HepG2 (cell line): ENCODE results near the gene CDKN1A. TPM values are rescaled to one million over a fixed set of nuclear protein-coding genes. Genes with fewer than 3 reads are reported as not detected.

Experiments used
- BCLAF1 ChIP-seq: fragments of 450-650 bp; IDR thresholded peaks from 2 replicates; pipeline ENCODE4 v1.6.1; 2017; ENCODE audit warnings: mild to moderate bottlenecking
- BRF2 ChIP-seq: sonication (generic); formaldehyde crosslinking; IDR thresholded peaks from 2 replicates; pipeline ENCODE4 v1.8.1; 2022; ENCODE audit warnings: mild to moderate bottlenecking, missing genetic modification reagents
- CEBPB ChIP-seq: IDR thresholded peaks from 2 replicates; pipeline ENCODE4 v1.6.1; 2011; ENCODE audit warnings: low read depth, low read length, improper control_type of control experiment, borderline replicate concordance
- HDAC6 ChIP-seq: fragments of 200-600 bp; sonication (generic); IDR thresholded peaks from 2 replicates; pipeline ENCODE4 v1.7.0; 2017; ENCODE audit warnings: mild to moderate bottlenecking, antibody characterized with exemption, low read length, low read depth
- HNF1B ChIP-seq: sonication (generic); formaldehyde crosslinking; IDR thresholded peaks from 2 replicates; pipeline ENCODE4 v1.5.1; 2020; ENCODE audit warnings: mild to moderate bottlenecking, moderate library complexity, missing genetic modification reagents
- KDM2A ChIP-seq: sonication (generic); formaldehyde crosslinking; IDR thresholded peaks from 2 replicates; pipeline ENCODE4 v1.4.0; 2020; ENCODE audit warnings: low read depth, missing genetic modification reagents, borderline replicate concordance
- LBX2 ChIP-seq: sonication (generic); formaldehyde crosslinking; IDR thresholded peaks from 2 replicates; pipeline ENCODE4 v1.5.0; 2020; ENCODE audit warnings: missing genetic modification reagents, mild to moderate bottlenecking, borderline replicate concordance
- MIER2 ChIP-seq: IDR thresholded peaks from 2 replicates; pipeline ENCODE4 v1.6.1; 2016; ENCODE audit warnings: missing biosample characterization, missing genetic modification reagents
- MZF1 ChIP-seq: sonication (generic); formaldehyde crosslinking; IDR thresholded peaks from 2 replicates; pipeline ENCODE4 v1.8.1; 2023; ENCODE audit warnings: mild to moderate bottlenecking, missing genetic modification reagents, borderline replicate concordance
- PHF8 ChIP-seq: sonication (generic); formaldehyde crosslinking; IDR thresholded peaks from 2 replicates; pipeline ENCODE4 v1.5.0; 2020; ENCODE audit warnings: missing genetic modification reagents
- POGK ChIP-seq: sonication (generic); formaldehyde crosslinking; conservative IDR thresholded peaks from 2 replicates; pipeline ENCODE4 v1.8.0; 2022; ENCODE audit warnings: mild to moderate bottlenecking, moderate library complexity, missing genetic modification reagents
- RBM39 ChIP-seq: fragments of 200-400 bp; formaldehyde crosslinking; IDR thresholded peaks from one replicate; pipeline ENCODE4 v1.6.1; 2018; ENCODE audit warnings: antibody characterized with exemption, mild to moderate bottlenecking, low read depth, low read length; ENCODE audit not compliant: poor library complexity, severe bottlenecking
- RFXAP ChIP-seq: sonication (generic); formaldehyde crosslinking; IDR thresholded peaks from 2 replicates; pipeline ENCODE4 v1.4.0; 2020; ENCODE audit warnings: missing genetic modification reagents, borderline replicate concordance
- SIN3B ChIP-seq: fragments of 150-350 bp; IDR thresholded peaks from 2 replicates; pipeline ENCODE4 v1.6.1; 2014; ENCODE audit warnings: low read length
- ZBTB34 ChIP-seq: sonication (generic); formaldehyde crosslinking; IDR thresholded peaks from 2 replicates; pipeline ENCODE4 v1.8.0; 2022; ENCODE audit warnings: mild to moderate bottlenecking, missing genetic modification reagents
- ZFY ChIP-seq: sonication (generic); formaldehyde crosslinking; IDR thresholded peaks from 2 replicates; pipeline ENCODE4 v1.4.0; 2020; ENCODE audit warnings: missing genetic modification reagents
- ZNF136 ChIP-seq: sonication (generic); formaldehyde crosslinking; IDR thresholded peaks from 2 replicates; pipeline ENCODE4 v1.8.1; 2022; ENCODE audit warnings: low read depth, mild to moderate bottlenecking, moderate library complexity, missing genetic modification reagents
- ZNF468 ChIP-seq: sonication (generic); formaldehyde crosslinking; IDR thresholded peaks from 2 replicates; pipeline ENCODE4 v1.8.0; 2022; ENCODE audit warnings: mild to moderate bottlenecking, moderate library complexity, missing genetic modification reagents
- ZNF724P ChIP-seq: sonication (generic); formaldehyde crosslinking; IDR thresholded peaks from 2 replicates; pipeline ENCODE4 v1.8.0; 2022; ENCODE audit warnings: missing genetic modification reagents, borderline replicate concordance
- polyA plus RNA-seq, 8 experiments: library from polyadenylated mRNA; depleted of rRNA in 3 of 8; stranded (reverse) in 7 of 8; unstranded in 1 of 8; fragments of >200 nt; fragmentation: Illumina TruSeq in 4 of 8; extraction: Trizol in 4 of 8; gene quantifications; 2 replicates each; pipeline versions ENCODE4 v1.2.1 to v1.2.3, GENCODE V29; 2011 to 2016; ENCODE audit warnings: low read depth in 4 of 8, missing spikeins in 1 of 8, mixed read lengths in 1 of 8; ENCODE audit not compliant: insufficient read depth in 1 of 8
- total RNA-seq, 5 experiments: library from RNA; depleted of rRNA; stranded (reverse); fragments of >200 nt; fragmentation: Illumina TruSeq; extraction: Trizol; gene quantifications; 2 replicates each; pipeline ENCODE4 v1.2.3, GENCODE V29; 2016; ENCODE audit warnings: low read depth in 1 of 5

The CDKN1A gene
- total and polyA plus RNA-seq, 2 of the 13 experiments (the other 11 are each of a cell fraction or from before 2014, with no cell fraction given) = 60.7 to 92.1 TPM

GRCh38 chr6:36678488-36679042 lies at the start of gene CDKN1A (continued):
- TF ChIP-seq ZBTB34 (CRISPR knock-in tag) (0 out of 2 replicates have a peak, but pooled peaks have one; percentile 70), PHF8 (CRISPR knock-in tag) (peak; percentile 66), BCLAF1 (no peak), LBX2 (CRISPR knock-in tag) (peak; percentile 54; the same call in 1 of the 2 replicates), ZNF724P (peak; percentile 85; the same call in 1 of the 2 replicates), HDAC6 (peak; percentile 45; the same call in 1 of the 2 replicates), ZNF468 (CRISPR knock-in tag) (peak; percentile 76; the same call in 1 of the 2 replicates), ZFY (peak; percentile 68), HNF1B (CRISPR knock-in tag) (peak; percentile 72; the same call in 1 of the 2 replicates), SIN3B (no peak), MIER2 (CRISPR knock-in tag) (0 out of 2 replicates have a peak, but pooled peaks have one; percentile 2), ZNF136 (CRISPR knock-in tag) (no peak), BRF2 (CRISPR knock-in tag) (peak; percentile 76), RBM39 (peak; percentile 87), RFXAP (CRISPR knock-in tag) (peak; percentile 74; the same call in 1 of the 2 replicates), KDM2A (CRISPR knock-in tag) (peak; percentile 91), POGK (CRISPR knock-in tag) (peak; percentile 90), CEBPB (no peak), MZF1 (CRISPR knock-in tag) (0 out of 2 replicates have a peak, but pooled peaks have one; percentile 76)
